COR-L47 (cell line): ENCODE data around the gene APOA1.

Experiments used
- DNase-seq: peaks from one replicate; lab custom pipeline; 2025; lab: John Stamatoyannopoulos, UW

APOA1 gene

GRCh38 chr11:116833816-116834534, 3.4 kb downstream of the APOA1 start:
- DNase-seq, result no peak

GRCh38 chr11:116833491-116833815, 4.0 kb downstream of the APOA1 start:
- no peak for DNase-seq

GRCh38 chr11:116832350-116833290, 4.8 kb downstream of the APOA1 start:
- no peak for DNase-seq

- no peak for DNase-seq
Observed at GRCh38 chr11:116831790-116832349, 5.6 kb downstream of the APOA1 start.

- no peak for DNase-seq
Observed at GRCh38 chr11:116830184-116830912, 7.1 kb downstream of the APOA1 start.

GRCh38 chr11:116829525-116830183, 7.8 kb downstream of the APOA1 start, which contains the start of gene APOC3:
Gene APOC3, plus strand, starts transcription at chr11:116829907. Its CDS starts 676 bp downstream, at chr11:116830583.
- DNase-seq, result no peak

GRCh38 chr11:116828632-116829524, 8.5 kb downstream of the APOA1 start:
- no peak for DNase-seq

GRCh38 chr11:116827461-116827860, 10.0 kb downstream of the APOA1 start:
- no peak for DNase-seq

GRCh38 chr11:116826751-116827431, 10.5 kb downstream of the APOA1 start:
- no peak for DNase-seq

GRCh38 chr11:116825854-116826750, 11.3 kb downstream of the APOA1 start:
- DNase-seq, result no peak

- DNase-seq, result no peak
Observed at GRCh38 chr11:116825434-116825833, 12.0 kb downstream of the APOA1 start.

GRCh38 chr11:116823031-116823843, 14.2 kb downstream of the APOA1 start, which contains the start of gene APOA4:
Gene APOA4, minus strand, starts transcription at chr11:116823304. Its CDS starts 113 bp downstream, at chr11:116823191.
- no peak for DNase-seq

GRCh38 chr11:116822575-116822974, 14.8 kb downstream of the APOA1 start:
- no peak for DNase-seq

GRCh38 chr11:116821050-116821918, 16.1 kb downstream of the APOA1 start:
- DNase-seq, result no peak

GRCh38 chr11:116819049-116819448, 18.4 kb downstream of the APOA1 start:
- no peak for DNase-seq

GRCh38 chr11:116814502-116814901, 22.9 kb downstream of the APOA1 start:
- no peak for DNase-seq
